HAP-1 (cell line): ENCODE measurements around the gene TADA2B.

ENCODE experiments used
- DNase-seq, 2 experiments: peaks; one replicate each; pipeline ENCODE4 v3.0.0-alpha.2; 2016 to 2020; ENCODE audit warnings: low spot score in 2 of 2
- H3K27me3 ChIP-seq: fragments of 250-450 bp; sonication (Bioruptor Pico); 2 replicates; pipeline ENCODE4 v1.5.1; 2020; ENCODE audit warnings: low read depth, mild to moderate bottlenecking, moderate library complexity
- H3K36me3 ChIP-seq: fragments of 250-450 bp; sonication (Bioruptor Pico); replicated peaks from 2 replicates; pipeline ENCODE4 v1.5.1; 2020; ENCODE audit warnings: mild to moderate bottlenecking
- H3K4me1 ChIP-seq: fragments of 250-450 bp; sonication (Bioruptor Pico); 2 replicates; pipeline ENCODE4 v1.5.1; 2020; ENCODE audit warnings: mild to moderate bottlenecking
- H3K4me3 ChIP-seq: fragments of 250-450 bp; sonication (Bioruptor Pico); 2 replicates; pipeline ENCODE4 v1.5.1; 2020; ENCODE audit warnings: mild to moderate bottlenecking, moderate library complexity
- H3K9me3 ChIP-seq: fragments of 250-450 bp; sonication (Bioruptor Pico); 2 replicates; pipeline ENCODE4 v1.5.1; 2020; ENCODE audit warnings: mild to moderate bottlenecking, moderate library complexity
- in situ Hi-C: fragments of 300-500 bp; cut with MboI; formaldehyde crosslinking; loops from 3 replicates; pipeline ENCODE4 v1.14.3; 2020; ENCODE audit warnings: low sequenced_read_pairs, inconsistent platforms, mixed read lengths

Gene TADA2B

GRCh38 chr4:7007944-7008343, 35.2 kb upstream of the TADA2B start:
- Histone ChIP-seq H3K4me1 (no peaks in the 10 kb centered on the region), H3K9me3 (no peaks in the 10 kb centered on the region), H3K4me3 (no peak overlapping the region), H3K36me3 (peaks cover 90% of the 10 kb centered on the region), H3K27me3 (no peaks in the 10 kb centered on the region)
- in situ Hi-C loops: no loop called here
- no peak for DNase-seq

GRCh38 chr4:7009564-7009963, 33.6 kb upstream of the TADA2B start:
- H3K9me3 ChIP-seq: no peaks in the 10 kb centered on the region
- in situ Hi-C loops: no loop called here

GRCh38 chr4:7013175-7013574, 30.0 kb upstream of the TADA2B start:
- no peaks in the 10 kb centered on the region for H3K27me3 ChIP-seq
- no peaks in the 10 kb centered on the region for H3K9me3 ChIP-seq
- in situ Hi-C loops: no loop called here
- H3K4me1 ChIP-seq: no peaks in the 10 kb centered on the region
- no peak overlapping the region for H3K4me3 ChIP-seq
- no peak for DNase-seq
- peaks cover 89% of the 10 kb centered on the region for H3K36me3 ChIP-seq

More at GRCh38 chr4:7009564-7009963, 33.6 kb upstream of the TADA2B start:
- DNase-seq: no peak
- no peaks in the 10 kb centered on the region for H3K27me3 ChIP-seq
- no peak overlapping the region for H3K4me3 ChIP-seq
- H3K36me3 ChIP-seq: peaks cover 86% of the 10 kb centered on the region
- H3K4me1 ChIP-seq: no peaks in the 10 kb centered on the region

GRCh38 chr4:7014815-7015214, 28.4 kb upstream of the TADA2B start:
- Histone ChIP-seq H3K4me3 (no peak overlapping the region), H3K36me3 (peaks cover 85% of the 10 kb centered on the region), H3K4me1 (no peaks in the 10 kb centered on the region), H3K27me3 (no peaks in the 10 kb centered on the region), H3K9me3 (no peaks in the 10 kb centered on the region)
- no peak for DNase-seq
- in situ Hi-C loops: no loop called here

GRCh38 chr4:7015383-7016035, 27.7 kb upstream of the TADA2B start:
- Histone ChIP-seq H3K4me3 (no peak overlapping the region), H3K4me1 (no peaks in the 10 kb centered on the region), H3K27me3 (no peaks in the 10 kb centered on the region), H3K36me3 (peaks cover 78% of the 10 kb centered on the region), H3K9me3 (no peaks in the 10 kb centered on the region)
- in situ Hi-C loops: no loop called here
- no peak for DNase-seq

- H3K36me3 ChIP-seq: peaks cover 76% of the 10 kb centered on the region
- in situ Hi-C loops: no loop called here
- H3K4me3 ChIP-seq: no peak overlapping the region
- H3K9me3 ChIP-seq: no peaks in the 10 kb centered on the region
- no peaks in the 10 kb centered on the region for H3K27me3 ChIP-seq
- H3K4me1 ChIP-seq: no peaks in the 10 kb centered on the region
- no peak for DNase-seq
Observed at GRCh38 chr4:7016086-7016485, 27.1 kb upstream of the TADA2B start.

- Histone ChIP-seq H3K36me3 (peaks cover 74% of the 10 kb centered on the region), H3K4me3 (no peak overlapping the region), H3K4me1 (no peaks in the 10 kb centered on the region), H3K9me3 (no peaks in the 10 kb centered on the region), H3K27me3 (no peaks in the 10 kb centered on the region)
- no peak for DNase-seq
- in situ Hi-C loops: no loop called here
Observed at GRCh38 chr4:7016512-7016911, 26.7 kb upstream of the TADA2B start.

DNA sequence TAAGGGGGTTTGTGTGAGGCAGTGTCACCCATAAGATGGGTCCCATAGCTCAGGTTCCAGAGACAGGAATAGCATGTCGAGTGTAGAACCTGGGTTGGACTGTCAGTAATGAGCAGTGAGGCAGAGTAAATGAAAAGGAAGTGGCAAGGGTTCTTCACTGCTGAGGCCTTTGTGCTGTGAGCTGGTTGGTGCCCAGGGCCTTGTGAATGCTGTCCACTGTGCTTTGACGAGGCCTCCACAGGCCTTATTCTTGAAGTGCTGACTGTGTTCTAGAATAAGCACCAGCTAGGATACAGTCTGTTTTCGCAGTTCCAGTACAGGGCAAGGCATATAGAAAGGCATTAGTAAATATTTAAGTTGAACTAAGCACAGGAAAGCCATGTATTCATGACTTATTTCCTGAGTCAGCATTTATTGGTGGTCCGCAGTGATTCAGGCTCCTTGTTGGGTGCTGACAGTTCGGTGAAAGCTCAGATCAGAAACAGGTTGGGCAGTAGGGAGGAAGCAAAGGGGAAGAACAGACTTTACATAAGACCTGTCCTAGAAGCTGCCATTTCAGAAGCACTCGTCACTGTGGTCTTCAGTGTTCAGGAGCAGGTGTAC, 25.6 kb upstream of the TADA2B start:
- no peak for DNase-seq
- no peaks in the 10 kb centered on the region for H3K9me3 ChIP-seq
- H3K4me3 ChIP-seq: no peak overlapping the region
- H3K27me3 ChIP-seq: no peaks in the 10 kb centered on the region
- in situ Hi-C loops: no loop called here
- H3K4me1 ChIP-seq: no peaks in the 10 kb centered on the region
- peaks cover 67% of the 10 kb centered on the region for H3K36me3 ChIP-seq

DNA sequence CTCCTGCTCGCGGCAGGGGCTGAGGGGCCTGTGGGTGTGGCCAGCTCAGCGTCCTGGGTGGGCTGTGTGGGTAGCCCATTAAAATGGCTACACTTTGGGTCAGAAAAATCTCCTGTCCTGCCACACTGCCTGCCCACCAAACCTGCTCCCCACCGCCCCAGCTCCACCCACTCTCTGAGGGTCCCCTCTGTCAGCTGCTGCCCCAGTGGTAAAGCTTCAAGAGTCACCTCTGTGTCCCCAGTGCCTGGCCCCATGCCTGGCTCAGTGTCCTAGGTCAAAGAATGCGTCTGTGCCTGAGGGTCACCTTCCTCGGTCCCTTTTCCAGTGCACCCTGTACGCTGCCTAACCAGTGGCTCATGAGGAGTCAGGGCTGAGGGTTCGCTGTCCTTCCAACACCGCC, 24.9 kb upstream of the TADA2B start:
- Histone ChIP-seq H3K27me3 (no peaks in the 10 kb centered on the region), H3K9me3 (no peaks in the 10 kb centered on the region), H3K36me3 (peaks cover 59% of the 10 kb centered on the region), H3K4me3 (no peak overlapping the region), H3K4me1 (no peaks in the 10 kb centered on the region)
- DNase-seq: no peak
- in situ Hi-C loops: no loop called here

- no peaks in the 10 kb centered on the region for H3K9me3 ChIP-seq
- no peaks in the 10 kb centered on the region for H3K4me1 ChIP-seq
- H3K4me3 ChIP-seq: no peak overlapping the region
- peaks cover 57% of the 10 kb centered on the region for H3K36me3 ChIP-seq
- H3K27me3 ChIP-seq: no peaks in the 10 kb centered on the region
- in situ Hi-C loops: no loop called here
- no peak for DNase-seq
Observed at GRCh38 chr4:7019367-7019766, 23.8 kb upstream of the TADA2B start.

DNA sequence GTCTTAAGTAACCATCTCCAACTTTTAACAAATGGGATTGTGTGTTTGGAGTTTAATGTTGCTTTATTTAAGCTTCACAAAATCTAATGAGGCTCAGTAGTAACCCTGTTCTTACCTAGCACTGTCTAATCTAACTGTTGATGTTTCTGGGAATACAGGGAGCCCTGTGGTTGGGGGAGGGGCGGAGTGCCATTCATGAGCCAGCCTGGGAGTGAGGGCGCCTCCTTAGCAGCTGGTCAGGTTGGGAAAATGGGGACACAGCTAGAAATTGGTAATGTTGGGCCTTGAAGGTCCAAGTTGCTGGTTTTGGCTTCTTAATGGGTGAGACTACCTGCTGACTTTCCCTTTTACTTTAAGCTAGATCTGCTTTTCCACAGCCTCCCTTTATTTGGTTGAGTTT, 22.9 kb upstream of the TADA2B start:
- no peak for DNase-seq
- H3K4me3 ChIP-seq: no peak overlapping the region
- H3K9me3 ChIP-seq: no peaks in the 10 kb centered on the region
- H3K27me3 ChIP-seq: no peaks in the 10 kb centered on the region
- H3K36me3 ChIP-seq: peaks cover 57% of the 10 kb centered on the region
- H3K4me1 ChIP-seq: no peaks in the 10 kb centered on the region
- in situ Hi-C loops: no loop called here

DNA sequence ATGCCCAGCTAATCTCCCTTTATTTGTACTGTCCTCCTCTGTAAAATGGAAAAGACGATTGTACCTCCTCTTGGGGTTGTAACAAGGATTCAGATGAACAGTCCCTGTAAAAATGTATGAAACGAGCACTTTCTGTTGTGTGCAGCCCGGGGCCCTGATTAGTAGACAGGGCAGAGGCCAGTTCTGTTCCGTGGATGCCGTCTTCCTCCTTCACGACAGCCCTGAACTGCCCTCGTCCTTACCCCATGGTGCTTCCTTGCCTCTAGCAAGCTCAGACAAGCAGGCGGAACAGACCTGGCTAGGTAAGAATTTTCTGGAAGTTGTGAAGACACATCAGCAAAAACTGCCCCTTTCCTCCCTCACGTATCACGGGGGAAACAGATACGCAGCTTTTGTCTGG, 22.3 kb upstream of the TADA2B start:
- in situ Hi-C loops: no loop called here
- Histone ChIP-seq H3K4me3 (no peak overlapping the region), H3K36me3 (peaks cover 54% of the 10 kb centered on the region), H3K9me3 (no peaks in the 10 kb centered on the region), H3K27me3 (no peaks in the 10 kb centered on the region), H3K4me1 (no peaks in the 10 kb centered on the region)
- no peak for DNase-seq

DNA sequence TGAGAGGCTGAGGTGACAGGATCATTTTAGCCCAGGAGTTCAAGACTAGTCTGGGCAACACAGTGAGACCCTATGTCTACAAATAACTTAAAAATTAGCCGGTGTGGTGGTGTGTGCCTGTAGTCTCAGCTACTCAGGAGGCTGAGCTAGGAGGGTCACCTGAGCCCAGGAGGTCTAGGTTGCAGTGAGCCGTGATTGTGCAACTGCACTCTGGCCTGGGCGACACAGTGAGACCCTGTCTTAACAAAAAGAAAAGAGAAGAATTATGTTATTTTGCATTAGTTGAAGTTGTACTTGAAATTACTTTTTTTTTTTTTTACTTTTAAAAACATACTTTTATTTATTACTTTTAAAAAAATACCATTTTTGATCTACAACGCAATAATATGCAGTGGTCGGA, 21.8 kb upstream of the TADA2B start:
- no peak for DNase-seq
- H3K4me3 ChIP-seq: no peak overlapping the region
- no peaks in the 10 kb centered on the region for H3K4me1 ChIP-seq
- in situ Hi-C loops: no loop called here
- no peaks in the 10 kb centered on the region for H3K9me3 ChIP-seq
- no peaks in the 10 kb centered on the region for H3K27me3 ChIP-seq
- peaks cover 52% of the 10 kb centered on the region for H3K36me3 ChIP-seq

DNA sequence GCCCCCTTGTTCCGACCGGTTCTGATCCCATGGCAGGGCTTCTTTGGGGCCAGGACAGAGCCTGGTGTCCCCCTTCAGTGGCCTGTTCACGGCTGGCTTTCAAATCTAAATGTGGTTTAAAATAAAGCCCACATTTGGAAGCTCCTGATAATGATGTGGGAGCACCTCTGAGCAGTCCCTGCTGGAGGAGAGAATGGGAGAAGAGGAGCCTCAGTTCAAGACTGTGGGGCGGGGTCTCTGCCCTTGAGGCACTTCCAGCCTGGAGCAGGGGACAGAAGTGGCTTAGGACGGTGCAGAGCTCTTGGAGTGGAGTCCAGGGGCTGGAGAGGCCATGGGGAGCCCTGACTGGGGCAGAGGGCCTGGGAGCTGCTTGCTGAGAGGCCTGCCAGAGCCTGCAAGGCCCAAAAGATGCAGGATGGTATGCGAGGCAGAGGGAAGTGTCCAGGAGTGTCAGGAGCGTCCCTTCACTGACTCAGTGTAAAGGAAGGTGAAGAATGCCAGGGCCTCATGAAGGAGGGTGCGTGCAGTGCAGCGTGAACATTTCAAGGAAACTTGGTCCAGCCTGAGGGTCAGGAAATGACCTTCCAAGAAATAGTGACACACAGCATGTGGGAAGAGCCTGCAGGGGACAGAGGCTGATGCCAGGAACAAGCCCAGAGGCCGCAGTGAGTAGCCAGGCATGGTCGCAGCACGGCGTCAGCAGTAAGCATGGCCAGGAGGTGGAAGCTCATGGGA, 21.1 kb upstream of the TADA2B start:
- in situ Hi-C loops: no loop called here
- H3K36me3 ChIP-seq: peaks cover 50% of the 10 kb centered on the region

More for the DNA sequence above, 21.1 kb upstream of the TADA2B start:
- Histone ChIP-seq H3K27me3 (no peaks in the 10 kb centered on the region), H3K9me3 (no peaks in the 10 kb centered on the region), H3K4me3 (no peak overlapping the region), H3K4me1 (no peaks in the 10 kb centered on the region)
- DNase-seq: no peak
